NCI-H1092 treated with DMSO at 0.1 percent for 48 hours (cell line): Measurements from ENCODE around the gene CES3.
"Not testable (repeated sequence)": the region's sequence is repeated elsewhere in the genome, so short reads cannot be mapped to it uniquely, and the experiment has no call there.

Source experiments
- DNase-seq: peaks from one replicate; lab custom pipeline; 2025; lab: John Stamatoyannopoulos, UW

The CES3 gene

GRCh38 chr16:66926961-66927436, 34.1 kb upstream of the CES3 start:
- no peak for DNase-seq

- no peak for DNase-seq
Observed at GRCh38 chr16:66927918-66928649, 33.0 kb upstream of the CES3 start.

GRCh38 chr16:66928702-66929388, 32.2 kb upstream of the CES3 start:
- no peak for DNase-seq

- no peak for DNase-seq
Observed at GRCh38 chr16:66930189-66930588, 30.9 kb upstream of the CES3 start.

GRCh38 chr16:66931665-66932064, 29.4 kb upstream of the CES3 start:
- no peak for DNase-seq

- DNase-seq, result no peak
Observed at GRCh38 chr16:66932076-66932475, 29.0 kb upstream of the CES3 start.

- DNase-seq, result no peak
Observed at GRCh38 chr16:66933776-66934137, 27.3 kb upstream of the CES3 start.

- DNase-seq, result peak; percentile 79
Observed at GRCh38 chr16:66934138-66934838, 26.8 kb upstream of the CES3 start, which contains the start of gene CIAO2B. Gene CIAO2B, minus strand, starts transcription at chr16:66934402. Its CDS starts 38 bp downstream, at chr16:66934364.

GRCh38 chr16:66934839-66935313, 26.2 kb upstream of the CES3 start:
- DNase-seq, result not testable (repeated sequence)

GRCh38 chr16:66935314-66936011, 25.6 kb upstream of the CES3 start, which contains the start of gene CES2:
Gene CES2, plus strand, starts transcription at chr16:66935516. Its CDS starts 120 bp downstream, at chr16:66935636.
- DNase-seq, result no peak

GRCh38 chr16:66936462-66936861, 24.6 kb upstream of the CES3 start:
- no peak for DNase-seq

- no peak for DNase-seq
Observed at GRCh38 chr16:66936889-66937554, 24.0 kb upstream of the CES3 start.

GRCh38 chr16:66937725-66938337, 23.2 kb upstream of the CES3 start:
- DNase-seq, result no peak

GRCh38 chr16:66939366-66939765, 21.7 kb upstream of the CES3 start:
- no peak for DNase-seq

- DNase-seq, result no peak
Observed at GRCh38 chr16:66940236-66940635, 20.8 kb upstream of the CES3 start.

- DNase-seq, result no peak
Observed at GRCh38 chr16:66942981-66943380, 18.1 kb upstream of the CES3 start.

- no peak for DNase-seq
Observed at GRCh38 chr16:66943426-66944053, 17.5 kb upstream of the CES3 start.

- DNase-seq, result no peak
Observed at GRCh38 chr16:66944054-66944441, 17.0 kb upstream of the CES3 start.

GRCh38 chr16:66944971-66945370, 16.1 kb upstream of the CES3 start:
- not testable (repeated sequence) for DNase-seq

GRCh38 chr16:66945939-66946338, 15.1 kb upstream of the CES3 start:
- no peak for DNase-seq
